GM12891 (cell line): ENCODE measurements around the gene THSD7B.

Source experiments
- PAX5 ChIP-seq: IDR thresholded peaks from 2 replicates; pipeline ENCODE4 v1.6.1; 2011; ENCODE audit warnings: low read length, moderate library complexity, mild to moderate bottlenecking; ENCODE audit not compliant: insufficient read depth, severe bottlenecking
- POLR2A ChIP-seq: IDR thresholded peaks from 2 replicates; pipeline ENCODE4 v1.6.1; 2011; ENCODE audit warnings: low read depth, low read length, control low read depth
- POLR2AphosphoS5 ChIP-seq: IDR thresholded peaks from 2 replicates; pipeline ENCODE4 v1.6.1; 2011; ENCODE audit warnings: low read depth, low read length, control low read depth
- POU2F2 ChIP-seq: IDR thresholded peaks from 2 replicates; pipeline ENCODE4 v1.6.1; 2011; ENCODE audit warnings: low read depth, mild to moderate bottlenecking, control low read depth, low read length, moderate library complexity
- SPI1 ChIP-seq: IDR thresholded peaks from 2 replicates; pipeline ENCODE4 v1.6.1; 2011; ENCODE audit warnings: low read depth, low read length, control low read depth
- TAF1 ChIP-seq: IDR thresholded peaks from 2 replicates; pipeline ENCODE4 v1.6.1; 2011; ENCODE audit warnings: low read depth, low read length, control low read depth

DNA sequence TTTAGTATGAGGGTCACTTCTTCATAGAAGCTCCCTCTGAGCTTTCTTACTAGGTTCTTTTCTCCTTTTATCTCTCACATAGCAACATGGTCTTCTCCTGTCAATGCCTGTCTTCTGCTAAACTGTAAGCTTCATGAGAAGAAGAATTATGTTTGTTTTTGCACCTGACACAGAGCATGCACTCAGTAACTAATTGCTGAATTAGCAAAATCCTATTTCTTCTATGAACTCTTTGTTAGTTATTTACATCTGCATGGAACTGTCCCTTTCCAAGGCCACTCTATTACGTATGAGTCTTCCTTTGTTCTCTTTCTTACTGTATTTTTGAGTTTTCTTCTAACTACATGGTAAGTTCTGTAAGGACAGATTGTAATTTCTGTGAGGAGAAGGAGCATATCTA, 63.4 kb downstream of the THSD7B start:
- no peak for TF ChIP-seq POLR2A
- no peak for TF ChIP-seq POLR2AphosphoS5
- TF ChIP-seq TAF1: no peak
- no peak for TF ChIP-seq SPI1
- no peak for TF ChIP-seq POU2F2
- TF ChIP-seq PAX5: no peak
